HG03108 (cell line): ENCODE data around the gene SETD2.

Source experiments
- ATAC-seq: cut with Tn5 transposase; IDR thresholded peaks from one replicate; pipeline ENCODE4 v1.9.1; 2021; ENCODE audit warnings: moderate library complexity; ENCODE audit not compliant: unreplicated experiment

SETD2 gene

DNA sequence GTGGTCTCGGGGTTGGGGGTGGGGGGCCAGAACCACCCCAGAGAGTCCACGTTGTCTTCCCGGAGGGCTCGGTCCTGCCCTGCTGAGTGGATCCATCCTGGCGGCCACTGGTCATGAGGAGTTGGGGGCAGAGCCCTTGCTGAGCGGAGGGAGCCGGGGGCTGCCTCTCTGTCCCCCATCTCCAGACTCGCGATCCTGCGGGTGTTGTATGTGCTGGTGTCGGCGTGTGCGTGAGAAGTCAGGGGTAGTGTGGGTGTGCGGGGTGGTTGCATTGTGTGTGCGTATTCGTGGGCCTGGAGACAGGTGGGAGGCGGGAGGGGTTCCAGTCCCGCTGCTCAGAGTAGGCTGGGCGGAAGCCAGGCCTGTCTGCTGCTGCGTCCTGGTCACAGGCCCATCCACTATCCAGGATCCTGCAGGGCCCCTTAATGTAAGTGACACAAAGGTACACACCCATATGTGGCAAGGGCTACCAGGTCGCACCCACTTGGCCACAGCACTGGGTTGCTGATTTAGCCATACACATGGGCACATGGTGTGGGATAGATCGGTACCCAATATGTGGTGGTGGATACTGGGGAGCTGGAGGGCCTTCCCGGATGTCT lies 153.7 kb downstream of the SETD2 start:
- no peak for ATAC-seq

DNA sequence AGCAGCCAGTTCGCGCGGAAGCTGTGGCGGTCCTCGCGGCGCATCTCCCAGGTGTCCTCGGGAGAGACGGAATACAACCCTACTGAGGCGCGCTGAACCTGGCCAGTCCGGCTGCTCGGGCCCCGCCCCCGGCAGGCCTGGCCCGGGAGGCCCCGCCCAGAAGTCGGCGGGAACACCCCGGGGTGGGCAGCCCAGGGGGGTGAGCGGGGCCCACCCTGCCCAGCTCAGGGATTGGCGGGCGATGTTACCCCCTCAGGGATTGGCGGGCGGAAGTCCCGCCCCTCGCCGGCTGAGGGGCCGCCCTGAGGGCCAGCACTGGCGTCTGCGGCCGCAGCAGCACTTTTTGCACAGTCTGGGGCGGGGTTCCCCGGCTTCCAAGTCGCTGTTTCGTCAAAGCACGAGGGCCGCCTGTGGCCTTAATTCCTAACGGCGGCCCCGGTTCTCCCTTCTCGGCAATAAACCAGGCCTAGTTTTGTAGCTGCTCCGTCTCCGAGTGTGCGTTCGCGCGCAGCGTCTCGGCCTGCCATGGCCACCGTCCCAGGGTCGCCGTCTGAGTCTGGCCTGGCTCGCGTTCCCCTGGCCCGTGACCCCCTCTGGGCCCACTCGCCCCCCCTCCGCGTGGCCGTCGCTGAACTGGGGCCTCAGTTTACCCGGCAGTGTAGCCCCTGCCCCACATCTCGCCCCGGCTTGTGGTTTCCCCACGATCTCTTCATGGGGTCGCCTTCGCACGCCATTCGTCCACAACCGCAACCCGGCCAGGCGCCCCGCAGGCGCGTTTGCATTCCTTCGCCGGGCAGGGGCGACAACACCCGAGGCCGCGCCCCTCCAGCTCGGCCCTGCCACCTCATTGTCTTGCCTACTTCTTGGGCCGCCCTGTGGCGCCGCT lies 154.4 kb downstream of the SETD2 start:
- ATAC-seq, result peak; percentile 79

DNA sequence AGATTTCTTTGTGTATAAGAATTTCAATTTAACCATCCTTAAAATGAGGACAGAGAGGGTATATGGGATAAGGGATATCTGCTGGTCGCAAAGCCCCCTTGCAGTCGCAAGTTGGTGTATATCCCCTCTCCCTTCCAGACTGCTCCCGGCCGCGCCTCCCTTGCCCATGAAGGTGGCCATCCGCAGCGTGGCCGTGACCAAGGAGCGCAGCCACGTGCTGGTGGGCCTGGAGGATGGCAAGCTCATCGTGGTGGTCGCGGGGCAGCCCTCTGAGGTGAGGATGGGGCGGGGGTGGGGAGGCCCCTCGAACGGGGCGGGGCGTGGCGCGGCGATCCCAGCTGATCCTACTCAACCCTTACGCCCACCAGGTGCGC lies 155.1 kb downstream of the SETD2 start:
- ATAC-seq, result no peak

DNA sequence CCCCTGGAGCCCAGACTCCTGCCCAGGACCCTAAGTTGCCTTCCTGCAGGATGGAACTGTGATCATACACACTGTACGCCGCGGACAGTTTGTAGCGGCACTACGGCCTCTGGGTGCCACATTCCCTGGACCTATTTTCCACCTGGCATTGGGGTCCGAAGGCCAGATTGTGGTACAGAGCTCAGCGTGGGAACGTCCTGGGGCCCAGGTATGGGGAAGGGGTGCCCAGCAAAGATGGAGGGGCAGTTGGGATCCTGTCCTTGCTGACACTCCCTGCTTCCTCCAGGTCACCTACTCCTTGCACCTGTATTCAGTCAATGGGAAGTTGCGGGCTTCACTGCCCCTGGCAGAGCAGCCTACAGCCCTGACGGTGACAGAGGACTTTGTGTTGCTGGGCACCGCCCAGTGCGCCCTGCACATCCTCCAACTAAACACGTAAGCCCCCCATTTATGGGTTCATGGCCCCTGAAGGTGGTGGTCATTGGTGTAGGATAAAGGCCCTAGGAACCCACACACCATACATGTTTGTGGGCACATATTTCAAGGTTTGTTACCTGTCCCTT lies 155.6 kb downstream of the SETD2 start:
- ATAC-seq, result no peak

DNA sequence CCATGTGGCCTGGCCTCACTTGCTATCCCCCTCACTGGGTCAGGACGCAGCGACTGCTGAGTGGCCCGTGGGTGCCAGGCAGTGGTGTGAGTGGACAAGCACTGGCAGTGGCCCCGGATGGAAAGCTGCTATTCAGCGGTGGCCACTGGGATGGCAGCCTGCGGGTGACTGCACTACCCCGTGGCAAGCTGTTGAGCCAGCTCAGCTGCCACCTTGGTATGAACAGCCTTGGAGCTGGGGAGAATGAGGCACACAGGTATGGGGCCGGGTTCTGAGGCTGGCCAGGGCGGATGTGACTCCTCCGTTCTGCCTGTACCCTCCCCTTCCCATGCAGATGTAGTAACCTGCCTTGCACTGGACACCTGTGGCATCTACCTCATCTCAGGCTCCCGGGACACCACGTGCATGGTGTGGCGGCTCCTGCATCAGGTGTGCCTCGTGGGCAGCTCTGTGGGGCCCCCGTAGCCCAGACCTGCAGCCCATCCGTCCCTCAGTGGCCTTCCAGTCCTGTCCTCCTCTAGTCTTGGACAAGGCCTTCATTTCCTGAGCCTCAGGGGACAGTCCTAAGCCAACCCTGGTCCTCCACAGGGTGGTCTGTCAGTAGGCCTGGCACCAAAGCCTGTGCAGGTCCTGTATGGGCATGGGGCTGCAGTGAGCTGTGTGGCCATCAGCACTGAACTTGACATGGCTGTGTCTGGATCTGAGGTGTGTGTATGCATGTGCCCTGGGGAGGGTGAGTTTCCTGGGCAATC lies 156.3 kb downstream of the SETD2 start:
- ATAC-seq, result no peak

DNA sequence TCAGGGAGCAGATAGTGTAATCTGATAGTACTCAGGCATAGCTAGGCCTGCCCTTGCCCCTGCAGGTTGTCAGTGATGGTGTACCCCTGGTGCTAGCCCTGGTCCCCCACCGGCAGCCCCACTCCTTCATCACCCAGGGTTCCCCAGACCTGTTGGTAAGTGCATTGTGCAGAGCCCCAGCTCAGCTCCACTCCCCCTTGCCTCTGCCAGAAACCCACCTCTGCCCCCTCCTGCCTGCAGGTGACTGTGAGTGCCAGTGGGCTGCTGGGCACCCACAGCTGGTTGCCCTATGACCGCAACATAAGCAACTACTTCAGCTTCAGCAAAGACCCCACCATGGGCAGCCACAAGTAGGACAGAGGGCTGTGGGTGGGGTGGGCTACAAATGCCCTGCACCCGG lies 156.9 kb downstream of the SETD2 start:
- ATAC-seq, result no peak

DNA sequence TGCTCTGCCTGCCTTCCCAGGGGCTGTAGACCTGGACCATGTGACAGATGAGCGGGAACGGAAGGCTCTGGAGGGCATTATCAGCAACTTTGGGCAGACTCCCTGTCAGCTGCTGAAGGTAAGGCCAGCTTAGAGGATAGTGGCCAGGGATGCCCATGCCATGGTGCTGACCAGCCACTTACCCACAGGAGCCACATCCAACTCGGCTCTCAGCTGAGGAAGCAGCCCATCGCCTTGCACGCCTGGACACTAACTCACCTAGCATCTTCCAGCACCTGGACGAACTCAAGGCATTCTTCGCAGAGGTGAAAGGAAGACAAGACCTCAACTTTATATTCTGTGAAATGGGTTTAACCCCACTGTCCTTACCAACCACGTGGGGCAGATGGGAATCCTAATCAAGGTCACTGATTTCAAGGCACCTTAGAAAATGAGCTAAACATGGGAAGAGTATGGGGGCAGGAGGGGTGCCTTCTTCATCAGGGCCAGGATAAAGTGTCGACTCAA lies 157.7 kb downstream of the SETD2 start:
- ATAC-seq, result no peak

DNA sequence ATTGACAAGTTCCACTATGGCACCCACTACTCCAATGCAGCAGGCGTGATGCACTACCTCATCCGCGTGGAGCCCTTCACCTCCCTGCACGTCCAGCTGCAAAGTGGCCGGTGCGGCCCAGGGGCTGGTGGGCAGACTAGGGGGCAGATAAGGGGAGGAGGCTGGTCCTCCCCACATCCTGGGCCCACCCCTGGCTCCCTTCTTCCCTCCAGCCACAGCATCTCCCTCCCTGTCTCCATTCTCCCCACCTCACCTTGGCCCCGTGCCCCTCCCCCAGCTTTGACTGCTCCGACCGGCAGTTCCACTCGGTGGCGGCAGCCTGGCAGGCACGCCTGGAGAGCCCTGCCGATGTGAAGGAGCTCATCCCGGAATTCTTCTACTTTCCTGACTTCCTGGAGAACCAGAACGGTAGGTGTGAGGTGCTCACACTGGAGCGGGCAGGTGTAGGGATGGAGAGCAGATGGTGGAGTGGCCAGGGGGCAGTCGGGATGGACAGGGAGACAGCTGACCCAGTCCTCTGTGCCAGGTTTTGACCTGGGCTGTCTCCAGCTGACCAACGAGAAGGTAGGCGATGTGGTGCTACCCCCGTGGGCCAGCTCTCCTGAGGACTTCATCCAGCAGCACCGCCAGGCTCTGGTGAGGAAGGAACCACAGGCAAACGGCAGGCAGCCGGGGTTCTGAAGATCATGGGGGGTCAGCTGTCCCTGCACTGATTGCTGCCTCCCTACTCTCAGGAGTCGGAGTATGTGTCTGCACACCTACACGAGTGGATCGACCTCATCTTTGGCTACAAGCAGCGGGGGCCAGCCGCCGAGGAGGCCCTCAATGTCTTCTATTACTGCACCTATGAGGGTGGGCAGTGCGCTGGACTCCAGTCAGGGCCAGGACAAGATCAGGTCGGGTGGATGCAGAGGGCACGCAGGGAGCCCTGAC lies 158.4 kb downstream of the SETD2 start:
- no peak for ATAC-seq

DNA sequence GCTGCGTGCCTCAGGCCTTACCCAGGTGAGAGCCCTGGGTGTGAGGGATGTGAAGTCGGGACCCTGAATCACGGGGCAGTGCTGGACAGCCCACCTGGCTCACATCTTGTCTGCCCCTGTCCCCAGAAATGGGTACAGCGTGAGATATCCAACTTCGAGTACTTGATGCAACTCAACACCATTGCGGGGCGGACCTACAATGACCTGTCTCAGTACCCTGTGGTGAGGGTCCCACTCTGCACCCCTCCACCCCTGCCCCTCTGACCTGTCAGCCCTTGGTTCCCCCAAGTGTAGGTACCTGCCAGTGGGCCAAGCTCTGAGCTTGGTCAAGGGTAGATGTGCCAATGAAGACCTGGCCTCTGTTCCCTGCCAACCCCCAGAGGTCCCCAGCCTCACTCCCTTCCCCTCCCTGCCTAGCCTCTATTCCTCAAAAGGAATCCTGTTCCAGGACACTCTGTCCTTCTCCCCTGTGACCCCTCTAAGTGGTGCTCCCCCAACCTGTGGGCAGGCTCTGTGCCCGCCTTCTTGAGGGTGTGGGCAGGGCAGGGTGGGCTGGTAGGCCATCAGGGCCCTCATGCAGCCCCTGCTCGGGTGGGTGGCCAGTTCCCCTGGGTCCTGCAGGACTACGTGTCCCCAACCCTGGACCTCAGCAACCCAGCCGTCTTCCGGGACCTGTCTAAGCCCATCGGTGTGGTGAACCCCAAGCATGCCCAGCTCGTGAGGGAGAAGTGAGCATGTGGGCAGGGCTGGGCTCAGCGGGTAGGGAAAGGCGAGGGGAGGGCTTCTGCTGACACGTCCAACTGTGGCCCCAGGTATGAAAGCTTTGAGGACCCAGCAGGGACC lies 159.3 kb downstream of the SETD2 start:
- no peak for ATAC-seq

DNA sequence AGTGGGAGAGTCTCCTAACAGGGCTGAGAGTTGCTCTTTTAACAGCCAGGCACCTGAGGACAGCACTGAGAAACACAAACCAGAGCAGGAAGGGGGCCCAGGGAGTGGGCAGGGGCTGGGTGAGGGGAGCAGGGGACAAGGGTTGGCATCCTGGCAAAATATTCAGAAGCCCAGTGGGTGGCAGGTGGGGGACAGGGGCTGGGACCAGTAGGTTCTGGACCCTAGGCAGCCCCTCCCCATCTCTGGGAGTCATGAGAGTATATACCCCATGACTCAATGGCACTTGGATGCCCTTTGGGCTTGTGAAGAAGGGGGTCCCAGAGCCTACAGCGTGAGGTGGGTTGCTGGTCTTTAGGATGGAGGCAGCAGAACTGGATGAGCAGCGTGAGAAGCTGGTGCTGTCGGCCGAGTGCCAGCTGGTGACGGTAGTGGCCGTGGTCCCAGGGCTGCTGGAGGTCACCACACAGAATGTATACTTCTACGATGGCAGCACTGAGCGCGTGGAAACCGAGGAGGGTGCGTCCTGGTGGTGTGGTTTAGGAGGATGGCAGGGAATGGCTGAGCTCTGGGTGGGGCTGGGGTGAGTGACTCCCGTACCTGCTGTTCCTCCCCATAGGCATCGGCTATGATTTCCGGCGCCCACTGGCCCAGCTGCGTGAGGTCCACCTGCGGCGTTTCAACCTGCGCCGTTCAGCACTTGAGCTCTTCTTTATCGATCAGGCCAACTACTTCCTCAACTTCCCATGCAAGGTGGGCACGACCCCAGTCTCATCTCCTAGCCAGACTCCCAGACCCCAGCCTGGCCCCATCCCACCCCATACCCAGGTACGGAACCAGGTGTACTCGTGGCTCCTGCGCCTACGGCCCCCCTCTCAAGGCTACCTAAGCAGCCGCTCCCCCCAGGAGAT lies 160.2 kb downstream of the SETD2 start:
- ATAC-seq, result no peak

DNA sequence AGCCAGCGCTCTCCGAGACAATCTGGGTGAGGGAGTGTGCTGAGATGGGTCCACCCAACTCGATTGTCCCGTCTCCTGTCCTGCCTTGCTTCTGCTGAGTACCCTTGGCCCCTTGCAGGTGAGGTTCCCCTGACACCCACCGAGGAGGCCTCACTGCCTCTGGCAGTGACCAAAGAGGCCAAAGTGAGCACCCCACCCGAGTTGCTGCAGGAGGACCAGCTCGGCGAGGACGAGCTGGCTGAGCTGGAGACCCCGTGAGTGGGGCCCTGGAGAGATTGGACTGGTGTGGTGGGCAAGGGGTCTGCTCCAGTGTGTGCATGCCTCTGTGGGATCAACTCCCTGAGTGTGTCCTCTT lies 160.9 kb downstream of the SETD2 start:
- ATAC-seq, result no peak

DNA sequence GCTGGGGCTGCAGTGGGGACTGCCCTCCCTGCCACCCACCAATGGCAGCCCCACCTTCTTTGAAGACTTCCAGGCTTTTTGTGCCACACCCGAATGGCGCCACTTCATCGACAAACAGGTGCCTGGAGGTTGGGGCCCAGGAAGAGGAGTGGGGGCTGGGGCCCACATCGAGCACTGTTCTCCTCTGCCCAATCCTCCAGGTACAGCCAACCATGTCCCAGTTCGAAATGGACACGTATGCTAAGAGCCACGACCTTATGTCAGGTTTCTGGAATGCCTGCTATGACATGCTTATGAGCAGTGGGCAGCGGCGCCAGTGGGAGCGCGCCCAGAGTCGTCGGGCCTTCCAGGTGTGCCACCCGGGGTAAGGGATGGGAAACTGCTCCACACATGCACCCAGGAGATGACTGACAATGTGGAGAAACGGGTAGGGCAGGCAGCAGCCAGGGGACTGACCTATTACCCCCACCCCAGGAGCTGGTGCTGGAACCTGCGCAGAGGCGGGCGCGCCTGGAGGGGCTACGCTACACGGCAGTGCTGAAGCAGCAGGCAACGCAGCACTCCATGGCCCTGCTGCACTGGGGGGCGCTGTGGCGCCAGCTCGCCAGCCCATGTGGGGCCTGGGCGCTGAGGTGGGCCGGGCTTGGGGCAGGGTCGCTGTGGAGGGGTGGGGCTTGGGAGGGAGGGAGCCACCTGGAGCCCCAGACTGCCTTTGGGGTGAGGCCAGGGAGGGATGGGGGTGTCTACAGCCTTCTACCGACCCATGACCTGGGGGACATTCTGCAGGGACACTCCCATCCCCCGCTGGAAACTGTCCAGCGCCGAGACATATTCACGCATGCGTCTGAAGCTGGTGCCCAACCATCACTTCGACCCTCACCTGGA lies 161.5 kb downstream of the SETD2 start:
- ATAC-seq, result no peak

DNA sequence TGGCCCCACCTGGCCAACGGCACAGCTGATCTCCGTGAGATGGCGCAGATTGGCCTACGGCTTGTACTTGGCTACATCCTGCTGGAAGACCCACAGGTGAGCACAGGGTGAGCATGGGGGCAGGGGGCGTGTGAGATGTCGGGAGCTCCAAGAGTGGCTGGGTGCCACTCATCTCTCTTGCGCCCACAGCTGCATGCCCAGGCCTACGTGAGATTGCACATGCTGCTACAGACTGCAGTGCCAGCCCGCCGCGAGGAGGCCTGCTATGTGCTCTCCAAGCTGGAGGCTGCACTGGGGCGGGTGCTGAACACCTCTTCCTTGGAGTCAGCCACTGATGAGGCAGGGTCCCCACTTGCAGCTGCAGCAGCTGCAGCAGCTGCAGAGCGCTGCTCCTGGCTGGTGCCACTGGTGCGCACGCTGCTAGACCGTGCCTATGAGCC lies 162.2 kb downstream of the SETD2 start:
- ATAC-seq, result no peak

DNA sequence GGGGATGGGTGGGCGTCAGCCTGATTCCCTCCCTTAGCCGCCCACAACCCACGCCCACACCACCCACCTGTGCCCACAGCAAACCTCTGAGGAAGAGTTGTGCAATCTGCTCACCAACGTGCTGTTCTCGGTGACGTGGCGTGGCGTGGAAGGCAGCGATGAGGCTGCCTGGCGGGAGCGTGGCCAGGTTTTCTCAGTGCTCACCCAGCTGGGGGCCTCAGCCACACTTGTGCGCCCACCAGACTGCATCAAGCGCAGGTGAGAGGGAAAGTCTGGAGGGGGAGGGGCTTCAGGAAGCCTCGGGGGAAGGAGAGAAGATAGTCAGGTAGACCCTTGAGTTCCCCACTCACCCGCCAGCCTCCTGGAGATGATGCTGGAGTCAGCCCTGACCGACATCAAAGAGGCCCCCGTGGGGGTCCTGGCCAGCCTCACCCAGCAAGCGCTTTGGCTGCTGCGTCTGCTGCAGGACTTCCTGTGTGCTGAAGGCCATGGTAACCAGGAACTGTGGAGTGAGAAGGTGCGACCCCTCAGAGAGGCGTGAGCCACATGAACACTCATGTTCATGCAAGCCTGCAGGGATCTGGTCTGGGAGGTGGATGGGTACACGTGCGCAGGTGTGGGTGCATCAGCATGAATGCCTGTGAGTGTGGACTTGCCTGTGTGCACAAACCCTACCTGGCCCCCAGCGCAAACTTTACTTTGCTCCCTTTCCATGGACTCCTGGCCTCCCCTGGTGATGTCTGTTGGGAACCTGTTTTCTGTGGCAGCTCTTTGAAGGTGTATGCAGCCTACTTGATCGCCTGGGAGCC lies 162.8 kb downstream of the SETD2 start:
- no peak for ATAC-seq

DNA sequence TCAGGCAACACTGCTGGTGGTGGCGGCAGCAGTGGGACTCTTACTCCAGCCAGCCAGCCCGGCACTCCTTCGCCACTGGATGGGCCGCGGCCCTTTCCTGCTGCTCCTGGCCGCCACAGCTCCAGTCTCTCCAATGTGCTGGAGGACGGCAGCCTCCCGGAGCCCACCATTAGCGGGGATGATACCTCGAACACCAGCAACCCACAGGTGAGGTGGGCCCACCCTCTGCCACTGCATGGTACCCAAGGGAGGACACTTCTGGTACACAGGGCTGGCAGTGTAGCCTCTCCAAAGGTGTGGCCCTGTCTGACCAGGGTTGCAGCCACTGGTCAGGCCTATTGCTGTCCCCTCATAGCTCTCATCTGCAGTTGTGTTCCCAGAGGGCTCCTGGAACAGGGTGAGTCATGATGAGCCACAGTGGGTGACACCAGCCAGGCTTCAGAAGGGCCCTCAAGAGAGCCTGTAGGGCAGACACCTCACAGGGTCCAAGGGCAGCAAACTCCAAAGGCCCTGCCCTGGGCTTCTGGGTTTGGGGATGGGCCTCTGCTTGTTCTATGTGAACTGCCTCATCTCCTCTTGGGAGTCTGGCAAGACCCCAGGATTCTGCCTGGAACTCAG lies 163.6 kb downstream of the SETD2 start:
- no peak for ATAC-seq

DNA sequence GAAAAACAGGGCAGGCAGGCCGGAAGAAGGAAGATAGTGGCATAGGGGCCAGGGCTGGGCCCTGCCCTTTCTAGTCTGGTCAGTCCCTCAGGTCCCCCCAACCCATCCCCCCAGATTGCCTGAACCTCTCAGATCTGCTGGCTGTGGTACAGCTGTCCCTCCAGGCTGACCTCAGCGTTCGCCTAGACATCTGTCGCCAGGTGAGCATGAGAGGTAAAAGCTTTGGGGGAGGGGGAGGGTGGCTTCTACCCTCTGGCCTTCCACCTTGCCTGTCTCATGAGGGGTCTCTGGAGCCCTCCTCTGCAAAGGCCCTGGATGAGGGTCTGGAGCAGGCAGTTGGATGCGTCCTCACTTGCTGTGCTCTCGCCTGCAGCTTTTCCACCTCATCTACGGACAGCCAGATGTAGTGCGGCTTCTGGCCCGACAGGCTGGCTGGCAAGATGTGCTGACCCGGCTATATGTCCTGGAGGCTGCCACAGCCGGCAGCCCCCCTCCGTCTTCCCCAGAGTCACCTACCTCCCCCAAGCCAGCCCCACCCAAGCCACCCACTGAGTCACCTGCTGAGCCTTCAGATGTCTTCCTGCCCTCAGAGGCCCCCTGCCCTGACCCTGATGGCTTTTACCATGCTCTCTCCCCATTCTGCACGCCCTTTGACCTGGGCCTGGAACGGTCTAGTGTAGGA lies 164.3 kb downstream of the SETD2 start:
- ATAC-seq, result no peak
